Measurements from ENCODE around the gene TRAF7.

TRAF7 gene

GRCh38 chr16:2167068-2167638 lies 11.6 kb downstream of the TRAF7 start:
- no peak for DNase-seq

DNA sequence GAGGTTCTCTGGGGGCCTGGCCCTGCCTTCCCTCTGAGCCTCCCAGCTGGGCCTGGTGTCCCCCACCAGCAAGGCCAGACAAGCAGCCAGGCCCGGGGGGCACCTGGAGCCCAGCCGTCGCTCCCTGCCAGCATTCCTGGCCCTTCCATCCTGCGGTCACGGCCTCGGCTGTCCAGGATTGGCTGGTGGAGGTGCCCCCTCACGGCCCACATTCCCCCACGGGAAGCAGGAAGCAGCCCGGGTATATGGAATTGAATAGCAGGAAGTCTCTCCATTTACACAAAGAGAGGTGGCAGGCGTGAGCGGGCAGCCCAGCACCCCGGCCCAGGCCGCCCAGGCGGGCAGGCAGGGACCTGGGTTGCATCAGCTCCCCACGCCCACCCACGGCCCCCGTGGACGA lies 14.5 kb downstream of the TRAF7 start:
- DNase-seq, result no peak

DNA sequence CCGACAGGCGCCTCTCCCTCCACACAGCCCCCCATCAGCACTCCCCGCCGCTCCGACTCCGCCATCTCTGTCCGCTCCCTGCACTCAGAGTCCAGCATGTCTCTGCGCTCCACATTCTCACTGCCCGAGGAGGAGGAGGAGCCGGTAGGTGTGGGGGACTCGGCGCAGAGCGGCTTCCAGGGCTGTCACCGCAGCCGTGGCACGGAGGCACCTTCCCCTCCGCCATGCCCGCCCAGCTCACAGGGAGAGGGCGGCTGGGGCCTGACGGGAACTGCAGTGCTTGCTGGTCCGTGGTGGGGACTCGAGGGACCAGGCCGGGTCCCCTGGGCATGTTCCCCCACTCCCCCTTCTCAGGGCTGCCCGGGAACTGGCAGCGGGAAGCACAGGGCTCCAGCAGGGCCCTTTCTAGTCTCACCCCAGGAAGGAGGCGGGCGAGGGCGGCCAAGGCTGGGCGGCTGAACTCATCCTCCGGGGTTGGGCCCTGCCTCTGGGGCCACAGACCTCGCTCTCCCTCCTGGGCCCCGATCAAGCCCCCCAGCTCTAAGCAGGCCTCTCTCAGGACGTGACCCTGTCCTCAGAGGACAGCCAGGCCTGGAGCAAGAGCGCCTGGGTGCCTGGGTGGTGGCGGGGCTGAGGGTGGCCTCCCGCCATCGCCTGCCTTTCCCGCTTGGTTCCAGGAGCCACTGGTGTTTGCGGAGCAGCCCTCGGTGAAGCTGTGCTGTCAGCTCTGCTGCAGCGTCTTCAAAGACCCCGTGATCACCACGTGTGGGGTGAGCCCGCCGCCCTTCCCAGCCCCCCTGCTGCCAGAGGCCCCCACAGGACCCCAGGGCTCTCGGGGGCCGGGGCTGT lies 15.2 kb downstream of the TRAF7 start:
- DNase-seq, result no peak

DNA sequence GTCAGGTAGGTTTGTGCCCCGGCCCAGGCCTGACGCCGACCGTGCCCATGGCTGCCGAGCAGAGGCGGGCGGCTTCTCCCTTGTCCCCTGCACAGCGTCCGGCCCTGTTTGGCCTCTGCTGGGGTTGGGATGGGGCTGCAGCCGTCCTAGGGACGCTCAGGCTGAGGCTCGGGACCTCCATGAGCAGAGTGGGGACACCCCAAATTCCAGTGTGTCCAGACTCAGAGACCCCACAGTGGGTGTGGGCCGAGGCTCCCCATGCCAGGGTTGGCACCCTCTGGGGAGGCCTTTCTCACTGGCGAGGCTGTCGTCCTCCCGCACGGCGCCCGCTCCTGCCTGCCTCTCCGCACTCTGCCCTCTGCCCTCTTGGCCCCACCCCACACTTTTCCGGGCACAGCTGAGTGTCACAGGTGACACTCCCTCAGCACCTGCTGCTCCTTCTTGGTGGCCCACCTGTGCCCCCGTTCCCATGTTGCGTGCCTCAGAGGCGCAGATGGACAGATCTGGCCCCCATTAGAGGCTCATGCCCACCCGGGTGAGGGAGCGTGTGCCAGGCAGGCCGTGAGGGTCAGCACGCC lies 16.1 kb downstream of the TRAF7 start:
- no peak for DNase-seq

DNA sequence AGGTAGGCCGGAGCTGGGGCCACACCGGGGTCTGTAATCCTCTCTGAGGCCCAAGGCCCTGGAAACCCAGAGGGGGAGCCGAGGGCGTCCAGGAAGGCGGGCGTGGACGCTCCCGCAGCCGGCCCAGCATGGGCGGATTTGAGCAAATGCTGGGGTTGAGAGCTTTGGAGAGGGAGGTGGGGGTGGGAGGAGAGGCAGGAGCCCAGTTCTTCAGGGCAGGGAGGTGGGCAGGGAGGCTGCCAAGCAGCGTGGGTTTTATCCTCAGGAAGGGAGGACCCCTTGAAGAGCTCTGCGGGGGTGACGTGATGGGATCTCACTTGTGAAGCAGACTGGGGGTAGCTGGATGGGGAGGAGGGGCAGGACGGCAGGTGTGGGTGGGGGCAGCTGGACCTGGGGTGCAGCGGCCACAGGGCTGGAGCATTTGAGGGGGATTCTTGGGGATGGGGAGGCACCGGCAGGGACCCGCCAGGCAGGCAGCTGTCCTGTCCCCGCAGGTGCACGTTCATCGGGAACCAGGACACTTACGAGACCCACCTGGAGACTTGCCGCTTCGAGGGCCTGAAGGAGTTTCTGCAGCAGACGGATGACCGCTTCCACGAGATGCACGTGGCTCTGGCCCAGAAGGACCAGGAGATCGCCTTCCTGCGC lies 17.2 kb downstream of the TRAF7 start:
- DNase-seq, result no peak

- no peak for DNase-seq
Observed at GRCh38 chr16:2173366-2173765, 17.8 kb downstream of the TRAF7 start.

DNA sequence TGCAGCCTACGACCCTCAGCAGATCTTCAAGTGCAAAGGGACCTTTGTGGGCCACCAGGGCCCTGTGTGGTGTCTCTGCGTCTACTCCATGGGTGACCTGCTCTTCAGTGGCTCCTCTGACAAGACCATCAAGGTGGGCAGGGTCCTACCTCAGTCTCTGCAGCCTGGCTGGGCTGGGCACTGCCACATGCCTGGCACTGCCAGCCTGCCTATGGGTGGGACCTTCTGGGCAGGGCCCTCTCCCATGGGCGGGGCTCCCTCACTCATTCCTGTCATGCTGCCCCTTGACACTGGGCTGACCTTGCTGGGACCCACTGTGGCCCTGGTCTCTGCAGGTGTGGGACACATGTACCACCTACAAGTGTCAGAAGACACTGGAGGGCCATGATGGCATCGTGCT lies 18.3 kb downstream of the TRAF7 start:
- no peak for DNase-seq

DNA sequence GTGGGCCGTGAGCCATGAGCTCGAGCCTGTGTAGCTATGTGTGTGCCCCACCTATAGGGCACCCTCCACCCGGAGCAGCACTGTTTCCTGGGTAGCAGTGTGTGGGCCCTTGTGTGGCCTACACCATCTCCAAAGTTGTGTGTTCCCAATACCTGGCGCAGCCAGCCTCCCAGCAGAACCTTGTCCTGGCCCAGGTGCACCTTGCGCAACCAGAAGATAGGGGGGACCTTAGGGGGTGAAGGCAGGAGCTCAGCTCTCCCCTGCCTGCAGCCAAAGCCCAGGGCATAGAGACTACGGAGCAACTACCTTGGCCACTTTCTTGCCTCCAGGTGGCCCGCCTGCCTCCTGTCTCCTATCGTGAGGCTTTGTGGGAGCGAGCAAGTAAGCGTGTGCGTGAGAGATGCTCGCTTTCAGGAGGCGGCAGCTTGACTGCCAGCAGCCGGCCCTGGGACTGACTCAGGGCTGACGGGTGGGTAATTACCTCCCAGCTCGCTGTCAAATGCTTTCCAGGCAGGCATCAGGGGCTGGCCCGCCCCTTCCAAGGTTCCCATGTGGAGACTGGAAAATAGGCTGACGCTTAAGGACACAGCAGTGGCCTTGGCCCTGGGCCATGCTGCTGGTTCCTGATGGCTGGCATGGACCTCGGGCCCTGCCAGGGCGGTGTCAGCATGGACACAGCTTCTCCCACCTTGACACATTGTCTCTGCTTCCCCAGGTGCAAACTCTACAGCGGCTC lies 19.0 kb downstream of the TRAF7 start:
- DNase-seq, result no peak

GRCh38 chr16:2175454-2175853 lies 19.9 kb downstream of the TRAF7 start:
- DNase-seq, result no peak

GRCh38 chr16:2176047-2176446 lies 20.5 kb downstream of the TRAF7 start:
- no peak for DNase-seq

GRCh38 chr16:2177101-2177500 lies 21.5 kb downstream of the TRAF7 start:
- DNase-seq, result no peak

DNA sequence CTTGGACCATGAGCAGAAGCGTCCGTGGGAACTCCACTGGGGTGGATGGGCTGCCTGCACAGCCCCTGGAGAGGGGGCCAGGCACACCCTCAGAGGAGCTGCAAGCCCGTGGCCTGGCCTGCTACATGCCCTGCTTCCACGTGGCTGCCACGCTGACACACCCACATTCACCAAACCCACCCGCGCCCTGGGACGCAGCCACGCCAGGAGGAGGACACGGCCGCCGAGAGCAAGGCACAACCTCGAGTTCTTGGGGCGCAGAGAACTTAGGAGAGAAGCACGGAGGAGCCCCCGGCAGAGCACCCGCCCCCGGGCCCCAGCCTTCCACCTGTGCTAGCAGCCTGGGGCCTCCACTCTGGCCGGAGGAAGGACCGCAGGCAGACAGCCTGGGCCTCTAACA lies 22.0 kb downstream of the TRAF7 start:
- DNase-seq, result no peak

DNA sequence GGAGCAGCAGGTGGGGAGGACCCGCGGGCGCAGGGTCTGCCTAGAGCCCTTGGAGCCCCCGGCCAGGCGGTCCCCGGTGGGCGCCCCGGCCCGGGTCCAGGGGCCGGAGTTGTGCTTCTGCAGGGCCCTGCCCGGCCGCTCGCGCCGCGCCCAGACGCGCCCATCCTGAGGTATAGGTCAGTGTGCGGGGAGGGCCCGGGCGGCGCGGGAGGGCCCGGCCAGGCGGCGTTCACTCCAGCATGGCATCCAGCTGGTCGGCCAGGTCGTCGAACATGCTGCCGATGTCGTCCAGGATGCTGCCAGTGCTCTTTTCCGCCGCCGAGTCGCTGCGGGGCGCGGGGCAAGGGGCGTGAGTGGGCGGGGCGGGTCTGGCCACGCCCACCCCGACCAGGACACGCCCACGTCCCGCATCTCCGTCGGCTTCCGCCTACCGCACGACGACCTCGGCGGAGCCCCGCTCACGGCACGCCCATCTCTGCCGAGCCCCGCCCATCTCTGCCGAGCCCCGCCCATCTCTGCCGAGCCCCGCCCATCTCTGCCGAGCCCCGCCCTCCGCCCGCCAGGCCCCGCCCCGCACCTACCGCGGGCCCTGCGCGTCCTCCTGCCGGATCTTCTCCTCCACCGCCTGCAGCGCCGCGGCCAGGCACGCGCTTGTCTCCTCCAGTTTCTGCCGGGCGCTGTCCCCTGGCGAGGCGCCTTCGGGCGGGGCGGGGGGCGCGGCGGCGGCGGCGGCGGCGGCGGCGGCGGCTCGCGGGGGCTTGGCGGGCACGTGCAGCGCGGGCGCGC lies 22.9 kb downstream of the TRAF7 start:
- DNase-seq, result no peak

- no peak for DNase-seq
Observed at GRCh38 chr16:2179107-2179501, 23.5 kb downstream of the TRAF7 start.

- no peak for DNase-seq
Observed at GRCh38 chr16:2179576-2179975, 24.0 kb downstream of the TRAF7 start.

DNA sequence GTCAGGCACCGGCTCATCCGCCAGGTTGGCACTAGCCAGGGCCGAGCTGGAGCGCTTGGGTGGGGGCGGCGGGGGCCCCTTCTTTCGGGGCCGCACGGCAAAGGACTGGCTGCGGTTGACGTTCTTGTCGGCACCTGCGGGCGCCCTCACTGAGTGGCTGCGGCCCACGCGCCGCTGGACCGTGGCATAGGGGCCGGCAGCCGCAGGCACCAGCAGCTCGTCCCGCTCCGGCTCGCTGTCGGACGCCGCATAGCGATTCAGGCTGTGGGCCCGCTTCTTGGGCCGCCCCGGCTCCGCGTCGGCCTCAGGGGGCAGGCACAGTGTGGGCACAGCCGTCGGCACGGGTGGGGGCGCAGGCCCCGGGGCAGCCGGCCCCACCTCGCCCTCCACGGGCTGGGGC lies 24.9 kb downstream of the TRAF7 start:
- no peak for DNase-seq

- DNase-seq, result no peak
Observed at GRCh38 chr16:2180962-2181923, 25.7 kb downstream of the TRAF7 start.

DNA sequence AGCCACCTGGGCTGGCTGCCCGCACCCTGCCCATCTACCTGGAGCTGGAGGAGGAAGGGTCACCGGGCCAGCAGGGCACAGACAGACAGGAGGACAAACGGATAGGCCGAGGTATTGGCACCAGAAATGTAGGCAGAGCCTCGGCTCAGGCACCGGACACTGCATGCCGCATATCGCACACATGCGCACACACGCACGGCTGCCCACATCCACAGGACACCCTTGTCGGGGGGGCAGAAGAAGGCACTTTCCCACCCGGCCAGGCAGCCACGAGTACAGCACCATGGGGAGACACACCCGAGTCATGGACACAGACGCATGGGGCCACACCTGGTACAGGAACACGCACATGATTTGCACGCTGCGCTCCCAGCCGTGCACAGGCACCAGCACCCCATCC lies 26.4 kb downstream of the TRAF7 start:
- DNase-seq, result no peak

DNA sequence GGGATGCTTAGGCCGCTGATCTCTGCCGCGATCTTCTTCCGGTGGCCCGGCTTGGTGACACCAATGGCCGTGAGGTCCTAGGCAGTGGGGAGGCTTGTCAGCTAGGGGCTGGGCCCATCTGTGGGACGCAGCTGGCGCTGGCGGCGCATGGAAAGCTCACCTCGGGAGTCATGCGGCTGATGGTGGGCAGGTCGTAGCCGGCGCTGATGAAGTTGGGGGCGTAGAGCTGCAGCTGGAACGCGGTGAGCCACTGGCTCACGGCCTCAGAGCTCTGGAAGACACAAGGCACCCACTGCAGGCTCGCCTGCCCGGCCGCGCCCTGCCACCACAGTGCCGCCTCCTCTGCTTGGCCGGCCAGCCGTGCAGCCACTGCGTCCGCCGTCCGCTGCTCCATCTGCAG lies 28.1 kb downstream of the TRAF7 start:
- no peak for DNase-seq

DNA sequence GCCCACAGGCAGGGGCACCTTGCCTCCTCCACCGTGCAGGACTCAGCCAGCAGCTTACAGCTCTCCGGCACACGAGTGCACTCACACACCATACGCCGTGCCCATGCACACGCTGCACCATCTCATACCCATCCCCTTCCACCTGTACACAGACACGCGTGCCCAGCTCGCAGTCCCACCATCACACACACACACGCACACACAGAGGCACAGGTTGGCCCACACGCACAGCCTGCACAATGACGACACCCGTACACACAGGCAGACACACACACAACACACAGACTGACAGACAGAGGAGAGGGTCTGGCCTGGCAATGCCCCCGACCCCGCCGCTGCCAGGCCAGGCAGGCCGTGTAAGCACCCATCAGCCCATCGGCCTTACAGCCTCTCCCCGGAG lies 28.8 kb downstream of the TRAF7 start:
- no peak for DNase-seq

DNA sequence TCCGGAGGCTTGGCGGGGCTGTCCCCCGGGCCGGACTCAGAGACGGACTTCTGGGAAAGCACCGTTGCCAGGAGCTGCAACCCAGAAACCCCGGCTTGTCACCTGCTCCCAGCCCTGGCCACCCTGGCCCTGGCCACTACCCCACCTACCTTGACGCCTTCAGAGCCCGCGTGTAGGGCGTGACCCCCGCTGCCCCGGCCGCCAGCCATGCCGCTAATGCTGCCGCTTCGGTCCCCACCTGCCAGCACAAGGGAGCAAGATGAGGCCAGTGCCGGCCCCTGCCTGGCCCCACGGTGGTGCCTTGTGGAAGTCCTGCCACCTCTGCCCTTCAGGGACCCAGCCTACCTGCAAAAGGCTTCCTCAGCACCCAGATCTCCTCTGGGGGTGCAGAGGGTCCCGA lies 29.4 kb downstream of the TRAF7 start:
- DNase-seq, result no peak

All from retina (tissue), 1 donor.